ENCODE data around the gene IL1R2.
A peak's percentile ranks its signal among the peaks of the same experiment; 100 is the strongest.

The IL1R2 gene

DNA sequence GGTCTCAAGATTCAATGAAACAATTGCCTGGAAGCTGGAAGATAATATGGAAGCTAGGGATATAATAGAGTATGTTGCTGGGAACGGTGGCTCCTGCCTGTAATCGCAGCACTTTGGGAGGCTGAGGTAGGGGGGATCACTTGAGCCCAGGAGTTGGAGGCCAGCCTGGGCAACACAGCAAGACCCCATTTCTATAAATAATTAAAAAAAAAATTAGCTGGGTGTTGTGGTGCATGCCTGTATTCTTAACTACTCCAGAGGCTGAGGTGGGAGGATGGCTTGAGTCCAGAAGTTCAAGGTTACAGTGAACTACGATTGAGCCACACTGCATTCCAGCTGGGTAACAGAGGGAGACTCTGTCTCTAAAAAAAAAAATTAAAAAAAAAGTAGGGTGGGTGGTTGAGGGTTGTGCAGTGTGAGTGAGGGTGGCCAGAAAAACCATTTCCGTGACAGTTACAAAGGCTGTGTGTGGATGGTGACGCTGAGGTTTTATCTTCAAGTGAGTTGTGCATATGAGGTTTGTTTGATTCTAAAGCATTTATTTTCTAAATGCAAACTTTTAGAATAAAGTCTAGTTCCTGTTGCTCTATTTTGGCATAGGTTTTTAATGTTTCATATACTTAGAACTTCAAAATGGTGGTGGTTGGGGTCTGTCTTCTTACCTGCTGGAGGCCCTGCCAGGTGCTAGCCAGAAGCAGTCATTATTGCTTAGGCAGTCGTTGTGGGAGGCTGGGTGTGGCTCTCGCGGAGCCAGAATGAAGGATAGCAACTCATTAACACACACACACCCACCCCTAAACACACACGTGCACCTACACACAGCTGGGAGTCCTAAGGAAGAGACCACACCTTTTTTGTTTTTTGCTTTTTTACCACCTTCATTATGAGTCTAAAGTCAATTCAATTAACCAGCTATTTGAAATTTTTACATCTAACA lies 4.7 kb upstream of the IL1R2 start:
- Histone ChIP-seq H3K9ac (ENCODE audit: insufficient read length) (no peak overlapping the region), H3K4me3 (no peak overlapping the region), H3K27ac (no peak overlapping the region), H3K36me3 (ENCODE audit: insufficient read depth, low read length) (no peaks in the 10 kb centered on the region), H3K9me3 (ENCODE audit: low read depth, low read length) (no peaks in the 10 kb centered on the region)
- no peak for TF ChIP-seq FOXP2 (optimal IDR thresholded peaks at IDR 0.05; ENCODE audit: control extremely low read depth, extremely low read length, insufficient read depth)
- TF ChIP-seq POLR2AphosphoS5 (IDR thresholded peaks at IDR 0.05; ENCODE audit: borderline replicate concordance, low read depth, low read length) = no peak
- TF ChIP-seq EZH2 (IDR thresholded peaks at IDR 0.05) = no peak
- DNase-seq (ENCODE audit: low read depth, low spot score) = no peak

DNA sequence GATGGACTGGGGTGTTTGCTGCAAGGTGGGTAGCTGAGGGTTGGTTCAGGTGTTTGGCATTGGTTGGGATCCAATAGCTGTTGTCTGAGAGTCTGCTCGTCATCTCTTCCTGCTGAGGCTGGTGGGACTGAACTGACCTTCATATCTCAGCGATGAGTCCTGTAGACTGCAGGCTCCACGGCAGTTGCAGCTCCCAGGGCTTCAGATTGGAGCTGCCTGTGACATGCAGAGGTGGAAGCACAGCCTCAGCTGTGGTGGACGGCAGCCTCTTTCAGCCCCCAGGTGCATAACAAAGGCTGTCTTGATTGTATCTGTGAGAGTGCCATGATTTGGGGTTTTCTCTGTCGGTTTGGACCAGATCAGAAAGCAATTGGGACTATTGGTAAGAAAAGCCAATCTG lies 3.9 kb upstream of the IL1R2 start:
- TF ChIP-seq FOXP2 (optimal IDR thresholded peaks at IDR 0.05; ENCODE audit: control extremely low read depth, extremely low read length, insufficient read depth) (no peak), EZH2 (IDR thresholded peaks at IDR 0.05) (no peak), POLR2AphosphoS5 (IDR thresholded peaks at IDR 0.05; ENCODE audit: borderline replicate concordance, low read depth, low read length) (no peak)
- H3K4me3 ChIP-seq = no peak overlapping the region
- H3K27ac ChIP-seq = no peak overlapping the region
- no peak for DNase-seq (ENCODE audit: low read depth, low spot score)
- H3K36me3 ChIP-seq (ENCODE audit: insufficient read depth, low read length) = no peaks in the 10 kb centered on the region
- H3K9ac ChIP-seq (ENCODE audit: insufficient read length) = no peak overlapping the region
- no peaks in the 10 kb centered on the region for H3K9me3 ChIP-seq (ENCODE audit: low read depth, low read length)

DNA sequence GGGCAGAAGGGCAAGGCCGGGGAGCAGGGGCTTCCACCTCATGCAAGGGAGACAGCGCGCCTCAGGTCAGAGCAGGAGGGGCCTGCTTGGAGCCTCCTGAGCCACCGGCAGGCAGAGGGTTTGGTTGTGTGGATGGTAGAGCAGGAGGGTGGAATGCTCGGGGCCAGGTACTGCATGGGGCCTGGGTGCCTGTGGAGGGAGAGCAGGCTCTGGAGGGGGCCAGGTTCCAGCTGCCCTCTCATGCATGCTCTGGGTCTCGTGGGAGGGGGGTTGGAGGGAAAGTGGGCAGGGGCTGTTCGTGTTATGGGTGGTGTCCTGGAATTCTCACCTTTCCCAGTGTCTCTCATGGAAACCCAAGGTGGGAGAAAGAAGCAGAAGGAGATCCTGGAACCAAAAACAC lies 3.2 kb upstream of the IL1R2 start:
- Histone ChIP-seq H3K36me3 (ENCODE audit: insufficient read depth, low read length) (no peaks in the 10 kb centered on the region), H3K27ac (no peak overlapping the region), H3K4me3 (no peak overlapping the region), H3K9me3 (ENCODE audit: low read depth, low read length) (no peaks in the 10 kb centered on the region), H3K9ac (ENCODE audit: insufficient read length) (no peak overlapping the region)
- DNase-seq (ENCODE audit: low read depth, low spot score) = no peak
- TF ChIP-seq EZH2 (IDR thresholded peaks at IDR 0.05) = no peak

DNA sequence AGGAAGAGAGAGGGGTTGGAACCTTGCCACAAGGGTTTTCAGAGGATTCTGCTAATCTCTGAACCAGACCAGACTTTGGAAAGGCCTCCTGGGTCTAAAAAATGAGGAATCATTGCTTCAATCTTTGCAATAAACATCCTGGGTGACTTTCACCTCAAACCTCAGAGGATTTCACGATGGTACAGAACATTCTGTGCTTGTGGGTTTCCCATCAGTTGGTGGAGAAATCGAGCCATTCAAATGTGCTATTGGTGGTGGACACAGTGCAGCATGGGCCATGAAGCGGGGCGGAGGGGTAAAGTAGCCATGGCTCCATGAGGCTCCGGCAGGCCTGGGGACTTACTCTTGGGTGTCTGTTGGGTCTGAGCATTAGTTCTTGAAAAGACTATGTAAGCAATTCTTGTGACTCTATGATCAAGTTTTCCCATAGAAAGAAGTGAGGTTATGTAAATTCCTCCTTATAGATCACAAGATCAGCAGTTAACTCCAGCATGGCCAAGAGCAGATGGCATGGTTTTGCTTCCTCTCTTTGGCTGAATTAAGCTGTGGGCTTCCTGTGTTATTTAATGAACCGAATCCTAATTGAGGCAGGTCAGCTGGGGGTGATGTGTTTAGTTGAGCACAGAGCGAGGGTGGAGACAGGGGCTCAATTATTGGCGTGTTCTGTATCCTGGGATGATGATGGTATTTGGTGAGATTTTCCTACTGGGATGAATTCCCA lies 1.9 kb upstream of the IL1R2 start:
- DNase-seq (ENCODE audit: low read depth, low spot score) = no peak
- Histone ChIP-seq H3K9me3 (ENCODE audit: low read depth, low read length) (no peaks in the 10 kb centered on the region), H3K4me3 (no peak overlapping the region), H3K9ac (ENCODE audit: insufficient read length) (no peak overlapping the region), H3K36me3 (ENCODE audit: insufficient read depth, low read length) (no peaks in the 10 kb centered on the region), H3K27ac (no peak overlapping the region)
- no peak for TF ChIP-seq EZH2 (IDR thresholded peaks at IDR 0.05)
- no peak for TF ChIP-seq POLR2AphosphoS5 (IDR thresholded peaks at IDR 0.05; ENCODE audit: borderline replicate concordance, low read depth, low read length)
- no peak for TF ChIP-seq FOXP2 (optimal IDR thresholded peaks at IDR 0.05; ENCODE audit: control extremely low read depth, extremely low read length, insufficient read depth)

DNA sequence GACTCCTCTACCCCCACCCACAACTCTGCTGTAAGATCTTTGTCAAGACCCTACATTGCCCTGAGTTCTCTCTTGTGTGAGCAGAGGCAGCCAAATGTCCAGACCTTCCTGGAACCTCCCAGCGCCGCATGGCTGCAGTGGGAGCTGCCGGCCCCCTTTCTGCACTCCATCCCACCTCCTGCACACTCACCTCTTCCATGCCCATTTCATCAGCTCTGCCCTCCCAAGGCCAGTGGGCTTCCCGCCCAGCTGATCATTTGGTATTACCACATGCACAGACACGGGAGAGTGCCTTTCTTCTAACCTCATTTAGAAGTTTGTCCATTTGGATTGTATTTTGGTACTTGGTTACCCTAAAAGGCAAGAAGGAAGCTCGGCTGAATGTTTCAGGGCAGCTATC lies 2.0 kb downstream of the IL1R2 start:
- Histone ChIP-seq H3K36me3 (ENCODE audit: insufficient read depth, low read length) (no peaks in the 10 kb centered on the region), H3K9ac (ENCODE audit: insufficient read length) (no peak overlapping the region), H3K4me3 (no peak overlapping the region), H3K9me3 (ENCODE audit: low read depth, low read length) (no peaks in the 10 kb centered on the region), H3K27ac (no peak overlapping the region)
- no peak for TF ChIP-seq FOXP2 (optimal IDR thresholded peaks at IDR 0.05; ENCODE audit: control extremely low read depth, extremely low read length, insufficient read depth)
- no peak for TF ChIP-seq POLR2AphosphoS5 (IDR thresholded peaks at IDR 0.05; ENCODE audit: borderline replicate concordance, low read depth, low read length)
- no peak for TF ChIP-seq EZH2 (IDR thresholded peaks at IDR 0.05)
- DNase-seq (ENCODE audit: low read depth, low spot score) = no peak

DNA sequence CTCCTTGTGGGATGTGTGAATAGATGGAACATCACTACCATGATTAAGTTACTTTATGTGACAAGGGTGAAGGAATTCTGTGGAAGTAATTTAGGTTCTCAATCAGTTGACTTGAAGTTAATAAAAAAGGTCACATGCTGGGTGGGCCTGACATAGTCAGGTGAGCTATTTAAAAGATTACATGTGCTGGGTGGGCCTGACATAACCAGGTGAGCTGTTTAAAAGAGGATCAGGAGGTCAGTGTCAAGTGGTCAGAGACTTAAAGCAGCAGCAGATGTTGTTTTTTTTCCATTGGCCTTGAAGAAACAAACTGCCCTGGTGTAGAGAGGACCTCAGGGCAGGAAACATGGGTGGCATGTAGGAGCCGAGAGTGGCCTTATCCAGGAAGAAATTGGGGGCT lies 3.3 kb downstream of the IL1R2 start:
- peak; percentile 23 for TF ChIP-seq EZH2 (IDR thresholded peaks at IDR 0.05)
- no peak for TF ChIP-seq POLR2AphosphoS5 (IDR thresholded peaks at IDR 0.05; ENCODE audit: borderline replicate concordance, low read depth, low read length)
- TF ChIP-seq FOXP2 (optimal IDR thresholded peaks at IDR 0.05; ENCODE audit: control extremely low read depth, extremely low read length, insufficient read depth) = no peak
- Histone ChIP-seq H3K9me3 (ENCODE audit: low read depth, low read length) (no peaks in the 10 kb centered on the region), H3K9ac (ENCODE audit: insufficient read length) (no peak overlapping the region), H3K27ac (no peak overlapping the region), H3K4me3 (no peak overlapping the region), H3K36me3 (ENCODE audit: insufficient read depth, low read length) (no peaks in the 10 kb centered on the region)
- DNase-seq (ENCODE audit: low read depth, low spot score) = no peak

DNA sequence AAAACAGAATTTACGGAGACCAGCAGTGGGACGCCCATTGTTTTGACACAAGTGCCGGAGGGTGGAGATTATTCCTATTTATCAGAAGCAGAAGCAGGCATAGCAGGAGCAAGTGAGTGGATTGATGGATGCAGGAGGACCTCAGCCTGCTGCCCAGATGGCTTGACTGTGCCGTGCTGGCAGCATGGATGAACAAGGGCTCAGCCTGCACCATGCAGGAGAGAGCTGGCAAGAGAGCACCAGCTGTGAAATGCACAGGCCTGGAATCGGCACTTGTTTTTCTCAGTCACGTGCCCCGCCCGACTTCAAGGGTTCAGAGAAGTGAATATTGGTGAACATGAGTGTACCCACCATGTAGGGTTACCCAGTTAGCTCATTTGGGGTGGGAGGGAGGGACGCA lies 4.0 kb downstream of the IL1R2 start:
- no peak overlapping the region for H3K27ac ChIP-seq
- H3K36me3 ChIP-seq (ENCODE audit: insufficient read depth, low read length) = no peaks in the 10 kb centered on the region
- no peak overlapping the region for H3K4me3 ChIP-seq
- DNase-seq (ENCODE audit: low read depth, low spot score) = no peak
- TF ChIP-seq POLR2AphosphoS5 (IDR thresholded peaks at IDR 0.05; ENCODE audit: borderline replicate concordance, low read depth, low read length) = no peak
- no peak for TF ChIP-seq FOXP2 (optimal IDR thresholded peaks at IDR 0.05; ENCODE audit: control extremely low read depth, extremely low read length, insufficient read depth)
- no peak for TF ChIP-seq EZH2 (IDR thresholded peaks at IDR 0.05)
- H3K9ac ChIP-seq (ENCODE audit: insufficient read length) = no peak overlapping the region
- no peaks in the 10 kb centered on the region for H3K9me3 ChIP-seq (ENCODE audit: low read depth, low read length)

DNA sequence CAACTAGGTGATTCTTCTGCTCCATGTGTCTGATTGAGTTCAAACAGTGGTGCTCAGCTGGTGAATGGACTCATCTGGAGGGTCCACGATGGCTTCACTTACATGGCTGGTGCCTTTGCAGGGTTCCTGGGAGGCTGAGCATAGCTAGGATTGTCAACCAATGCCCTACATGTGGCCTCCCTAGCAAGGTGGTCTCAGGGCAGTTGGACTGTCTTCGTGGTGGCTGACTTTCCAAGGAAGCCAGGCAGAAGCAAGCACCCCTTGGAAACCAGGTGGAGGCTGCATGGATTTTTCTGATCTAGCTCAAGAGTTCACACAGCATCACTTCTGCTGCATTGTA lies 6.8 kb downstream of the IL1R2 start:
- no peaks in the 10 kb centered on the region for H3K9me3 ChIP-seq (ENCODE audit: low read depth, low read length)
- DNase-seq (ENCODE audit: low read depth, low spot score) = no peak
- no peak overlapping the region for H3K27ac ChIP-seq

More for the DNA sequence above, 6.8 kb downstream of the IL1R2 start:
- no peak overlapping the region for H3K4me3 ChIP-seq
- H3K36me3 ChIP-seq (ENCODE audit: insufficient read depth, low read length) = no peaks in the 10 kb centered on the region
- TF ChIP-seq FOXP2 (optimal IDR thresholded peaks at IDR 0.05; ENCODE audit: control extremely low read depth, extremely low read length, insufficient read depth) = no peak
- no peak for TF ChIP-seq EZH2 (IDR thresholded peaks at IDR 0.05)
- no peak for TF ChIP-seq POLR2AphosphoS5 (IDR thresholded peaks at IDR 0.05; ENCODE audit: borderline replicate concordance, low read depth, low read length)
- H3K9ac ChIP-seq (ENCODE audit: insufficient read length) = no peak overlapping the region
